Activated naive CD8-positive, alpha-beta T cell (primary cell): Measurements from ENCODE around the gene OBSL1.

ENCODE experiments used
- H3K27ac Mint-ChIP-seq: one replicate; pipeline ENCODE4 v1.8.0; 2021; ENCODE audit warnings: mixed read lengths
- H3K27me3 Mint-ChIP-seq: one replicate; pipeline ENCODE4 v1.8.0; 2021; ENCODE audit warnings: mixed read lengths
- H3K36me3 Mint-ChIP-seq: one replicate; pipeline ENCODE4 v1.8.0; 2021; ENCODE audit warnings: mixed read lengths
- H3K4me1 Mint-ChIP-seq: one replicate; pipeline ENCODE4 v1.8.0; 2021; ENCODE audit warnings: low read depth, mixed read lengths
- H3K4me3 Mint-ChIP-seq: one replicate; pipeline ENCODE4 v1.8.0; 2021; ENCODE audit warnings: mild to moderate bottlenecking, mixed read lengths
- H3K9me3 Mint-ChIP-seq: one replicate; pipeline ENCODE4 v1.8.0; 2021; ENCODE audit warnings: low read depth, mixed read lengths

The OBSL1 gene

DNA sequence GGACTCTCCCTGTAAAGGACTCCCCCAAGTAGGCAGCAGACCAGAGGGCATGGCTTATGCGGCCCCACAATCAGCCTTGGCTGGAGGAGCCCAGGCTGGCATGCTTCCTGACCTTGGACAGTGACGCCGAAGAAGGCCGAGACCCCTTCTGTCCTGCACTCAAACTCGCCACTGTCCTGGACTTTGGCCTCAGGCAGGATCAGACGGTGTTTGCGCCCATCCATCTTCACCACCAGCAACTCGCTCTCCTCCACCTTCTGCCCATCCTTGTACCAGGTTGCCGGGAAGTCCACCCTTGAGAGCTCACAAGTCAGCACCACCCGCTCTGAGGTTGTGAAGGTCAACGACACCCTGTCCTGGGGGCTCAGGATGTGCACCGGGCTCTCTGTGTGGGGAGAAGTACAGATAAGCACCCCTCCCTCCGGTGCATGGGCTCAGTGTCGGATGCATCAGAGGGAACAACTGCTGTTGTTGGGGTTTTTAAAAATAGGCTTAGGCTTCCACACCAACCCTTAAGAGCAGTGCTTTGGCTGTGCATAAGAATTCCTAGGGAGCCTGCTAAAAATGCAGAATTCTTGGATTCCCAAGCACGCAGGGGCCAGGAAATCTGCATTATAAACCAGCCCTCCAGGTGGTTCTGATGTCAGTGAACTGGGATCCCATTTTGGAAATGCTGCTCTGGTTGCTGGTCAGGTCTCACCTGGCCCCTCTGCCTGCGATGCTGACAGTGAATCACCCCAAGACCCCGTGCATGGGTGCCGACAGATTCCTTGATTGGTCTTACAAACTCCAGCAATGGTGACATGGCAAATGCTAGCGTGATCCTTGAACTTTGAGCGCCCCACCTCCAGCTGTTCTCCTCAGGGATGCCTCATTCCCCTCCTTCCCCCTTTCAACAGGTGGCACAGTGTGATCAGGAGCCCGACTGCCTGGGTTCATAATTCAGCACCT, 5.9 kb downstream of the OBSL1 start:
- no peaks in the 10 kb centered on the region for H3K9me3 Mint-ChIP-seq
- H3K36me3 Mint-ChIP-seq = no peaks in the 10 kb centered on the region
- no peak overlapping the region for H3K27ac Mint-ChIP-seq
- H3K4me1 Mint-ChIP-seq = no peaks in the 10 kb centered on the region
- H3K27me3 Mint-ChIP-seq = peaks cover 17% of the 10 kb centered on the region
- no peak overlapping the region for H3K4me3 Mint-ChIP-seq

DNA sequence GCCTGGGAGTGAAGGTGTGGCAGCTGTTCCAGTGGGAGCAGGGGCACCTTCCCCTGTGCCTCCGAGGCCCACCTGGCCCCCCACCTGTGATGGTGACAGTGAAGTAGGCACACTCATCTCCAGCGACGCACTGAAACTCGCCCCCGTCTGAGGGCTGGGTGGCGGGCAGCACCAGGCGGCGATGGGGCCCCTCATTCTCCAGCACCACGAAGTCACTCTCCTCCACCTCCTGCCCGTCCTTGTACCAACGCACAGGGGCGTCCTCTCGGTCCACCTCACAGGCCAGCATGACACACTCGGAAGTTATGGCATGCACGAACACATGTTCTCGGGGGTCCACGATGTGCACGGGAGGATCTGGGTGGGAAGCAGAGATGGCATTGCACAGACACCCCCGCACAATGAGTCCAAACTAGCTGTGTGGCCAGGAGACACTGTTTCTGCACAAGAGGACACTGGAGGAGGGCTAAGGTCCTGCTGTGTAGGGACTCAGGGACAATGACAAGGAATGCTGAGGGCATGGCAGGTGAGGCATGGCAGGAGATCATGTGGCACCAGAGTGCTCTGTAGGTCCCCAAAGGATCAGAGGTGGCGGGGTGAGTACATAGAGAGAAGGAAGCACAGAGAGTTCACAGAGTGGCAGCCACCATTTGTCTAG, 7.9 kb downstream of the OBSL1 start:
- H3K36me3 Mint-ChIP-seq = no peaks in the 10 kb centered on the region
- H3K4me3 Mint-ChIP-seq = no peak overlapping the region
- no peaks in the 10 kb centered on the region for H3K4me1 Mint-ChIP-seq
- peaks cover 11% of the 10 kb centered on the region for H3K27me3 Mint-ChIP-seq
- H3K9me3 Mint-ChIP-seq = no peaks in the 10 kb centered on the region
- no peak overlapping the region for H3K27ac Mint-ChIP-seq

DNA sequence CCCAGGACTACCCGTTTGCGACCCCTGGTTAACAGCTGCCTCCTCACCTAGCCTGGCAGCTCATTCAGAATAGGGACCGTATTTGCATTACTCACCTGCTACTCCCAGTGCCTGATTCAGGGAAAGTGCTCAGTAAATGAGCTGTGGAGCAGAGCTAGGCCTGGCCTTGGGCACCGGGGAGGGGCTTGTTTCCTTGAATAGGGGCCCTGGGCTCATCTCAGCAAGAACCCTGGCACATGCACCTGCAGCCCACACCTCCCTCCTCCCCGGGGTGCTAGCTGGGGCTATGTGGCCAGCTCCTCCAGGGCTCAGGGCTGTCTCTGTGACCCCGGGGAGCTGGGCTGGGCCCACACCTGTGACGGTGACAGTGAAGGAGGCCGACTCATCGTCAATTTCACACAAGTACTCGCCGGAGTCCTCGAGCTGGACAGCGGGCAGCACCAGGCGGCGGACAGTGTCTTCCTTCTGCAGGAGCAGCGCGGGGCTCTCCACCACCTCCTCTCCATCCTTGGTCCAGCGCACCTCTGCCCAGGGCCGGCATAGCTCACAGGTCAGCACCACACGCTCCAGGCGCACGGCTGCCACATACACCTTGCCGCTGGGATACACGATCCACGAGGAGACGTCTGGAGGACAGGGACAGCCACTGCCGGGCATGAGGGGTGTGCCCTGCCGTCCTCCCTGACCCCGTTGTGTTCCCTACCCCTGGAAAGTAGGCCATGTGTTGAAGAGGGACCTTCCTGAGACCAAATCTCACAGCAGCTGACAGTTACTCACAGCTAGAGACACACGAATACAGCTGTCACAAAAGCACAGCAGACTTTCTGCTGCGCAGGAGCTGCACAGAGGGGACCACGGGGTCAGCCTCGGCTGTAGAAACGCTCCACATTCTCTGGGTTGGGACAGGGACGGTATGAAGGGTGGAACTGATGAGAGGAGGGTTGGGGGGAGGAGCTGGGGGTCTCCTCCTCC, 9.0 kb downstream of the OBSL1 start:
- H3K9me3 Mint-ChIP-seq = no peaks in the 10 kb centered on the region
- no peak overlapping the region for H3K4me3 Mint-ChIP-seq
- peaks cover 7% of the 10 kb centered on the region for H3K27me3 Mint-ChIP-seq
- no peak overlapping the region for H3K27ac Mint-ChIP-seq
- H3K36me3 Mint-ChIP-seq = no peaks in the 10 kb centered on the region
- H3K4me1 Mint-ChIP-seq = no peaks in the 10 kb centered on the region

DNA sequence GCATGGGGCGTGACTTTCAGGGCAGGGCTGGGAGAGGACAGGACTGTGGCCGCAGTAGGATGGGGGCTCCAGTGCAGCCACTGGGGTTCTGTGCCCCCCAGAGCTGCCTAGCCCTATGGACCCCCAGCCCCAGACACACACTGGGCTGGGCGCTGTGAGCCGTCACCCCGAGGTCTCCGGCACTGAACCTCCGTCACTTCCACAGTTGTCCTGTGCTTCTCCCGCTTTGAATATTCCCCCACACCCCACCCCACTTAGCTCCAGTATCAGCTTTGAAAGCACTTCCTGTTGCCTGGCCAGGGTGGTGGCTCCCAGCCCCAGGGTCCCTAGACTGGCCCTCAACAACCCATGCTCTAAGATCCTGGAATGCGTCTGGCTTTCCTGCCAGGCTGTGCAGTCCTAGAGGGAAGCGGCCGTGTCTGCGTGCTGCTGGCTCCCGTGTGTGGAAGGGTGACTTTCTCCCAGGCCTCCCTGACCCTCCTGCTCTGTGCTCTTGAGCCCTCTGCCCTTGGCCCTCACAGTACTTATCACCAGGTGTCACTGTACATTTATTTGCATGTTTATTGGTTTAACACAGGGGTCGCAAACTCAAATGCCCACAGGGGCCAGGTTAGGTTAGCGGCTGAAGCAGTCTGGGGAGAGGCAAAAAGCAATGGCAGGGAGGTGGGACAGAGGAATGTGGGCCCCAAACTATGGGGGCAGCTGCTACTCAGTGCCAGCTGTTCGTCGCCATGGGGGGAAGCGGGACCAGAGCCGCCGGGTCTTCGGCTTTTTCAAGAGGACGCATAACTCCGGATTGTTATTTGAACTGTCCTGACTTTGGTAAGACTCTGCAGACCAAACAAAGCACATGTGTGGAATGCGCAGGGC, 9.9 kb downstream of the OBSL1 start:
- H3K27ac Mint-ChIP-seq = no peak overlapping the region
- H3K4me3 Mint-ChIP-seq = no peak overlapping the region

DNA sequence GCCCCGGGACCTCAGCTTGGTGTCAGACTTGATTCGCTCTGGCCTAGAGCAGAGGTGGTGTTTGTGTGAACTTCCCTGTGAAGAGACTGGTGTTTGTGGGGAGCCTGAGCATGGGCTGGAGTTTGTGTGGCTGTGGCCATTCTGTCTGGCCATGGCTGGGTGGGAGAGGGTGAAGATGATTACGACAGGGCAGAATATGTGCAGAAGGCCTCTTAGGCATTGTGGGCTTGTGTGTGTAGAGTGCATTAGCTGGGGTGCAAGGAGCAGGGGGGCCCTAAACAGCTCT, 10.5 kb downstream of the OBSL1 start:
- H3K9me3 Mint-ChIP-seq = no peaks in the 10 kb centered on the region
- no peaks in the 10 kb centered on the region for H3K36me3 Mint-ChIP-seq
- H3K4me3 Mint-ChIP-seq = no peak overlapping the region
- peaks cover 3% of the 10 kb centered on the region for H3K27me3 Mint-ChIP-seq
- no peak overlapping the region for H3K27ac Mint-ChIP-seq
- H3K4me1 Mint-ChIP-seq = no peaks in the 10 kb centered on the region

More for the DNA sequence above, 9.9 kb downstream of the OBSL1 start:
- peaks cover 4% of the 10 kb centered on the region for H3K27me3 Mint-ChIP-seq
- H3K9me3 Mint-ChIP-seq = no peaks in the 10 kb centered on the region
- no peaks in the 10 kb centered on the region for H3K4me1 Mint-ChIP-seq
- H3K36me3 Mint-ChIP-seq = no peaks in the 10 kb centered on the region

DNA sequence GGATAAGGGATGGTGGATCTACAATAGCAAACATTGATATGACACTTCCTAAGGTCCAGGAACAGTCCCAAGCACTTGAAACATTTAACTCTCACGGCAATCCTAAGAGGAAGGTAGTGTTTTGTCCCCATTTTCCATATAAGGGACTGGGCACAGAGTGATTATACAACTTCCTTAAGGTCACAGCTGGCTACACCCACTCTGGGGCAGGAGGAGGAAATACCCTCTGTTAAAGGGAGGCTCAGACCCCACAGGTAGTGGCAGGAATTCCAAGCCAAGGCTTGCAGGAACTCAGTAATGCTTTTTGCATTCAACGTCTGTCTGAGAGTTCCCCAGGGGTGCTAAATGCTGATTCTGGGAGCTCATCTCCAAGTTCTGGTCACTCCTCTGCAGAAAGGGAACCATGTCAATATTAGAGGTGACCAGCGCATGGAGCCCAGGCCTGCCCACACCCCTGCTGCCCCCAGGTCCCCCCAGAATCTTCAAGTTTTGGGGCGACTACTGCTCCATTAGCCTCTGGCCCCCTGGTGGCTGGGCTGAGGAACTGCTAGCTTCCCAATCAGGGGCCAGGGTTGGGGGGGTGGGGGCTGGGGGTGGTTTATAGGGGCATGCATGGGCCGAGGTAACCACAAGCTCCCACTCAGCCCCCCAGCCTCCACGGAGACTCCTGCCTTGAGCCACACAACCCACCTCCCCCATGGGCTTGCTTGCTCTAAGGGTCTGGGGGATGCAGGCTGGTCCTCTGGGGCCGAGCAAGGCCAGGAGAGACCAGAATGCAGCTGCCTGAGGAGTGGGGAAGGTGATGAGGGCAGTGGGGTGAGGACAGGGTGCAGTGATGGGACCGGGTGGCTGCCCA, 11.1 kb downstream of the OBSL1 start:
- no peaks in the 10 kb centered on the region for H3K4me1 Mint-ChIP-seq
- no peaks in the 10 kb centered on the region for H3K9me3 Mint-ChIP-seq
- no peaks in the 10 kb centered on the region for H3K36me3 Mint-ChIP-seq
- no peak overlapping the region for H3K27ac Mint-ChIP-seq
- no peak overlapping the region for H3K4me3 Mint-ChIP-seq
- peaks cover 4% of the 10 kb centered on the region for H3K27me3 Mint-ChIP-seq

DNA sequence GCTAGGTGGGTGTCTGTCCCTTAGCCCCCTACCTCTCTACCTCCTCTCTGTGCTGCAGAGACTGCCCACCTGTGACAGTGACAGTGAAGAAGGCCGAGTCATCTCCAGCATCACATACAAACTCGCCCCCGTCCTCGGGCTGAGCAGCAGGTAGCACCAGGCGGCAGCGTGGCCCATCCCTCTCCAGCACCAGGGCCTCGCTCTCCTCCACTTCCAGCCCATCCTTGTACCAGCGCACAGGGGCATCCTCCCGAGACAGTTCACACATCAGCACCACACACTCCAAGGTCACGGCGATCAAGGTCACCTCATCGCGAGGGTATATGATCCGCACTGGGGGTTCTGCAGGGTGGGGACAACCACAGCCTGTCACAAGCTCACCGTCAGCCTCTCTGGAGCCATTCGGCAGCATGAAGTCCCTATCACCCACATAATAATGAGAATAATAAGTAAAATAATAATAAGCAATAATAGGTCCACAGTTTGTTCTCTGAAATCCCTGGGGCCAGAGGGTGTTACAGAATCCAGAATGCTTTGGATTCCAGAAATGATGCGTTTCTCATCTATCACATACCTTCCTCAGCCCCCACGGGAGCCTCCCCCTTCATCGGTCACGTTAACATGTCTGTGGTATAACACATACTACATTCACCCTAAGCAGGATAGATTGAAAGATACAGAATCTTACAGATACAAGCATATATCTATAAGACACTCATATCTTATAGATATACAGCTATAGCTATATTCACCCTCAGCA, 12.0 kb downstream of the OBSL1 start:
- Mint-ChIP-seq H3K36me3 (no peaks in the 10 kb centered on the region), H3K27ac (no peak overlapping the region), H3K27me3 (peaks cover 7% of the 10 kb centered on the region), H3K4me1 (no peaks in the 10 kb centered on the region), H3K9me3 (no peaks in the 10 kb centered on the region), H3K4me3 (no peak overlapping the region)

DNA sequence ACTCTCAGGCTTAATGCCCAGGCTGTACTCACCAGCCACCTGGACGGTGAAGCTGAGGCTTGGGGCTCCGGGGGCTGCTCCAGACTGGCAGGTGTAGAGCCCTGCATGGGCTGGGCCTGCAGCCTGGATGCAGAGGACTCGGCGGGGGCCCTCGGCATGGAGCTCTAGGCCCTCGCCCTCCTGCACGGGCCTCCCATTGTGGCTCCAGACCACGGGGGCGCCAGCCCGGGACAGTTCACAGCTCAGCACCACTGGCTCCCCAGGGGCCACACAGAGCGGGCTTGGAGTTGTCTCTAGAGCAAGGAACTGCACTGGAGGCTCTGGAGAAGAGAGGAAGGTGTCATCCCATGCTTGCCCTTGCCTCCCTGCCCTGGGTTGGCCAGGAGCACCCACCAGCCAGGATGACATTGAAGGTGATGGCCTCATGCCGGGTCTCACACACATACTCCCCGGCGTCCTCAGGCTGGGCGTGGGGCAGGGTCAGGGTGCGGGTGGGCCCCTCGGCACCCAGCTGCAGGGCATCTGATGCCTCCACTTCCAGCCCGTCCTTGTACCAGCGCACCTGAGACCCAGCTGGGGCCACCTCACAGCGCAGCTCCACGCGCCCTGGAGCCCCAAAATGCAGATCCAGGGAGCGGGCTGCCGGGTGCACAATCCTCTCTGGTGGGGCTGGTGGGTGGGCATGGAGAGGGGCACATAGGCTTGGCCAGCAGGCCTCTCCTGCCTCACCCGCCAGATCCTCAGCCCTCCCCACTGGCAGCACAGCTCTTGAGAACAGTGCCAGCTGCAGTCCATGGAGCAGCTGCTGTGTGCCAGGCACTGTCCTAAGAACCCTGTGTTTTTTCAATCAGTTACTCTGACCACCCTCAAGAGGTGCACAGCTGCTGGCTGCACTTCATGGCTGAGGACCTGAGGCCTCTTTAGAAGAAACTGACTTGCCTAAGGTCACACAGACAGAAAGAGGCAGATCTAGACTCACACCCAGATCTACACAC, 13.3 kb downstream of the OBSL1 start:
- peaks cover 15% of the 10 kb centered on the region for H3K27me3 Mint-ChIP-seq
- H3K27ac Mint-ChIP-seq = no peak overlapping the region
- no peaks in the 10 kb centered on the region for H3K9me3 Mint-ChIP-seq
- no peaks in the 10 kb centered on the region for H3K36me3 Mint-ChIP-seq
- H3K4me1 Mint-ChIP-seq = peaks cover 3% of the 10 kb centered on the region
- H3K4me3 Mint-ChIP-seq = no peak overlapping the region

DNA sequence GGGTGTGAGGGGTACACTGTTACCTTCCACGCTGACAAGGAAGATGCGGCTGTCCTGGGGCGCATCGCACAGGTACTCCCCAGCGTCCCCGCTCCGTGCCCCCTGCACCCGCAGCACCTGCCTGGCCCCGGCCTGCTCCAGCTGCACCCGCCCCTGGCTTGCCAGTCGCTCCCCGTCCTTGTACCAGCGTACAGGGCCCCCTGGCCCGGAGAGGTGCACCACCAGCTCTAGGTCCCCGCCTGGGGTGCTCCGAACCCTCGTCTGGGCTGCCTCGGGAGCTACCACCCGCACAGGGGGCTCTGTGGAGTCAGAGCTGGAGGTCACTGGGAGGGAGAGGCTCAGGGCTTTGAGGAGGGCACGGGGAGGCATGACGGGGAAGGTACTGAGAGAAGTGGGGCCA, 14.0 kb downstream of the OBSL1 start:
- H3K4me1 Mint-ChIP-seq = peaks cover 3% of the 10 kb centered on the region
- H3K36me3 Mint-ChIP-seq = no peaks in the 10 kb centered on the region
- no peak overlapping the region for H3K27ac Mint-ChIP-seq
- peaks cover 15% of the 10 kb centered on the region for H3K27me3 Mint-ChIP-seq
- H3K9me3 Mint-ChIP-seq = no peaks in the 10 kb centered on the region
- no peak overlapping the region for H3K4me3 Mint-ChIP-seq

DNA sequence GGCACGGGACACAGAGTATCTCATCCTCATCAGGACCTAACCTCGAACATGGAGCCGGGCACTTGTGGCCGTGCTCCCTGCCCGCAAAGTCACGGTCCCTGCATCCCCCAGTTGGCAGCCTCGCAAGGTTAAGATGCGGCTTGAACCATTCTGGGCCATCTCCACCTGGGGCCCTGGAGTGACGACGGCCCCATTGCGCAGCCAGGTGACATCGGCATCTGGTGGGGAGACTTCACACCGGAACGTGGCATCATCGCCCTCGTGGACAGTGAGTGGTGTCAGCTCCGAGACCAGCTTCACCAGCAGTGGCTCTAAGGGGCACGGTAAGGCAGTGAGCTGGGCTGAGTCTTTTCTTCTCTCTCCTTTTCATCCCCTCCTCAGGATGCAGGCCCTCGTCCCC, 14.9 kb downstream of the OBSL1 start:
- Mint-ChIP-seq H3K4me1 (peaks cover 4% of the 10 kb centered on the region), H3K36me3 (no peaks in the 10 kb centered on the region)

DNA sequence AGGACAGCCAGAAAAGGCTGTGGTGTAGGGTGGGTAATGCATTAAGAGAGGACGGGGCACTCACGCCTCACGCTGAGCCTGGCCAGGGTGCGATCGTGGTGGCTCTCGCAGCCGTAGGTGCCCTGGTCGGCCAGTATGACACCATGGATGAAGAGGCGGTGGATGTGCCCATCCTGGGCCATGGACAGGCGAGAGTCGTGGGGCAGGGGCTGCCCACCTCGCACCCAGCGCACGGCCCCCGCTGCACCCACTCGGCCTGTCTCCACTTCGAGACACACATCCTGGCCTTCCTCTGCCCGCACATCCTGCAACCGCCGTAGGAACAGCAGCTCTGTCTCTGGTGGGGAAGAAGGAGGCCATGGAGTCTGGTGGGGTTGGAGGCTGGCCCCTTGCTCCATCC, 15.4 kb downstream of the OBSL1 start:
- no peaks in the 10 kb centered on the region for H3K9me3 Mint-ChIP-seq
- peaks cover 5% of the 10 kb centered on the region for H3K4me1 Mint-ChIP-seq
- H3K27ac Mint-ChIP-seq = no peak overlapping the region
- no peaks in the 10 kb centered on the region for H3K36me3 Mint-ChIP-seq
- no peak overlapping the region for H3K4me3 Mint-ChIP-seq
- H3K27me3 Mint-ChIP-seq = peaks cover 19% of the 10 kb centered on the region

More for the DNA sequence above, 14.9 kb downstream of the OBSL1 start:
- Mint-ChIP-seq H3K27me3 (peaks cover 17% of the 10 kb centered on the region), H3K4me3 (no peak overlapping the region), H3K9me3 (no peaks in the 10 kb centered on the region), H3K27ac (no peak overlapping the region)

DNA sequence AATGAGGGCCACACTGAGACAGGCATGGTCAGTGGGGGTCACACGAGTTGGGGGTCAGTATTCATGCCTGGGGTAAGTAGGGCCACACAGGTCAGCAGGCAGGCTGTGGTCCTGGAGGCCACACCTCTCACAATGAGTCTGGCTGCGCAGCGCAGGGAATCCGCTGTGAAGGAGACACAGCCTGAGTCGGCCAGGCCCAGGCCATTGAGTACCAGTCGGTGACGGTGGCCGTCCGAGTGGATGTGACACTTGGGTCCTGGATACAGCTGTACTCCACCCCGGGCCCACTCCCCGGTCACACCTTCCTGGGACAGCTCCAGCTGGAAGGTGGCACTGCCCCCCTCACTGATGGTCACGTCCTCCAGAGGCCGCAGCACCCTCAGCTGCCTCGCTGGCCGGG, 17.0 kb downstream of the OBSL1 start:
- Mint-ChIP-seq H3K36me3 (no peaks in the 10 kb centered on the region), H3K9me3 (no peaks in the 10 kb centered on the region), H3K27me3 (peaks cover 21% of the 10 kb centered on the region), H3K4me1 (peaks cover 6% of the 10 kb centered on the region), H3K27ac (no peak overlapping the region), H3K4me3 (no peak overlapping the region)
